ENCODE results near the gene HDAC2.

Gene HDAC2

DNA sequence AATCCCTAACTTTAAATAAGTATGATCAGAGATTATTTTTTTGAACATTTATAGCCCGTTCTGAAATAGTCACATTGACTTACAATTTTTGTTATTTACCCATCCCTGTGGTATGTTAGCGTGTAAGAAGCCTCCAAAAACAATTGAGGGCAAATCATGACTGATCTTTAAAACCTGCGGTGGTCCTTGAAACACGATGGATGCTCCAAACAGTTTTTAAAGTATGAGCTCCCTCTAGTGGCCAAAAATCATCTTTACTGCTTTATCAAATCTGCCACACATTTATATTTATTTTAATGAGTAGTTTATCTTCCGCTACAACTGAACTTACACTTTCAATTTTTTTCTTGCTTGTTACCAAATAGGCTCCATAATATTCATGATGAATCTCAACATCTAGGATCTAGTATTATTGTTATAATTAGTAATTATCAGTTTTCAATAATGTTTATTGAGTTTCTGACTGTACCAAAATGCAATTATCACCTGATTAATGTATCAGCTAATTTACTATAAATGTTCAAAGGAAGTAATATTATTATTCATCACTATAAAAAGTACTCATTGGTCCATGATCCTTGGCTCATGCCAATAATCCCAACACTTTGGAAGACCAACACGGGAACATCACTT lies 61.6 kb downstream of the HDAC2 start:
- peak; percentile 69 for DNase-seq (ENCODE audit: low spot score)

DNA sequence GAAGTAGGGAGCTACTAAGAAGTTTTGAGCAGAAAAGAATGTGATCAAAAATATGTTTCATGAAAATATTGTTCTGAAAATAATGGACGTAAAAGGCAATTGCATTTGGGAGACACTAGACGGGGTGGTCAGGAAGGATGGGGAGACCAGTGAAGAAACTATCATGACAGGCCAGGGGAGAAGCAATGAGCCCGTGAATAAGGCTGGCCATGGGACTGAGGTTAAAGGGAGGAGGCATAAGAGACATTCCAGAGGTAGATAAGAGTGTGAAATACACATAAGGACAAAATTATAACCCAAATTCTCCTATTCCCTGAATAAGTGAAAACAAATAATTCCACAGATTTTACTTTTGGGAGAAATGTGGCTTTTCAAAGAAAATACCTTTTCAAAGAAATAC lies 62.1 kb downstream of the HDAC2 start:
- DNase-seq (ENCODE audit: low spot score): peak; percentile 34

- no peak for DNase-seq (ENCODE audit: low spot score)
Measured at GRCh38 chr6:113907102-113907815, 63.7 kb downstream of the HDAC2 start.

DNA sequence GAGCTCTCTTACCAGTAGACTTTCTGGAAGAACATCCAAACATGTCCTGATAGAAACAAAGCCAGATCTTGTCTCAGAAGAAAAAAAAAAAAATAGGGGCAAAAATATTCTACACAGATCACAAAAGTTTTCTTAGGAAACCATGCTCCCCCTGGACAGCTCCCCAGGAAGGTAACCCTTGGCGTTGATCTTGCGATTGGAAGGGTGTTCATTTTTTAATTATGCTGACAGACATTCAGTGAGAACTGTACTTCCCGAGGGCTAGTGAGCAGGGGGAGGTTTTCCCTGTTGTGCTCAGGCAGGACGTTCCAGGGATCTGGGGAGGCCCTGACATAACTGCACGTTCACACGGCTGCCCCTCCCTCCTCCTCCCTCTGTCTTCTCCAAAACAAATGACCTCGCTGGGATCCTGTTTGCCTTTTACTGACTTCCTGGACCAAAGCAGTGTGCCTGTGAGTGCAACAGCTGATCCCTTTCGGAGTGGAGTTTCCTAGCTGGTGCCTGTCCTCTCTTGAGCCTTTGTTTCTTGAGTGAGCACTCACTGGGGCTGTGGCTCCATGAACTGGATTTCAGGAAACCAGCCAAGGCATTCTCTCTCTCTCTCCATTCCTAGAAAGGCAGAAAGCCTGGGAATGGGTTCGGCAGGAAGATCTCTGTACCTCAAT lies 67.2 kb downstream of the HDAC2 start:
- DNase-seq (ENCODE audit: low spot score): peak; percentile 64

- DNase-seq (ENCODE audit: low spot score): peak; percentile 41
Measured at GRCh38 chr6:113901482-113901881, 69.5 kb downstream of the HDAC2 start.

DNA sequence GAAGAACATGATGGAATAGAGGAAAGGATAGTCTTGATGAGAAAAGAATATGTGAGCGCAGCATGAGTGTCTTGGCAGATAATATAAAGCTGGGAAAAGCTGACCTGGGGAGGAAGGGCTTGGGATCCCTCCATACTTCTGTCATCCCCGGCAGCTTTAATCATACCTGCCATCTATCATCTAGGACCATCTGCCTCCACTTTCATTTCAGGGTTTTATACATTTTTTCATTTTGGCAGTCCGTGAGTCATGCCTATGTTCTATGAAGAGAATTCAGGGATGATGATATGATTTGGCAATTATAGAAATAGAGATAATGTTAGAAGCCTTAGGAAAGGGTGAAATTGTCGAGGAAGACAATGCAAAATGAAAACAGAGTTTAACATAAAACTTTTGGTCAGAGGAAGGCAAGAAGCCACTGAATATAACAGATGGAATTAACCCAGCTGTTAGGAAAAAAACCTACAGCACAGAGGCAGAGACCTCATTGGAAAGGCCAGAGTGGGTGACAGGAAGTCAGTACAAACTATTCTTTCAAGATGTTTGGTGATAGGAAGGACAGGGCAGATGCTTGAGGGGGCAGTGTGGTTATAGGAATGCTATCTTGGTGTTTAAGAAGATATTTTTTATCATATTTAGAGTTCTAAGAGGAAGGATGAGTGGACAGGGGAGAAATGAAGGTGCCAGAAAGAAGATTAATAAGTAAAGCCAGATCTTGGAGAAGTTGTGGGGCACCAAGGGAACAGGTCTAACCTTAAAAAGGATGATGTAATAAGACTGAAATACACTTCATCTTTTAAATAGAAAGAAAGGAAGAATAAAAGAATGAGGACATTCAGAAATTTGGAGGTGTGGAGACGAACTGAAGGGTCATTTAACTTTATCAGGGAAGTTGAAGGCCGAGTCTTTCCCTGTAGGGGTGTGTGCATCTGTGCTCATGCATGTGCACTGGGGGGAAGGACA lies 76.0 kb downstream of the HDAC2 start:
- no peak for DNase-seq (ENCODE audit: low spot score)

DNA sequence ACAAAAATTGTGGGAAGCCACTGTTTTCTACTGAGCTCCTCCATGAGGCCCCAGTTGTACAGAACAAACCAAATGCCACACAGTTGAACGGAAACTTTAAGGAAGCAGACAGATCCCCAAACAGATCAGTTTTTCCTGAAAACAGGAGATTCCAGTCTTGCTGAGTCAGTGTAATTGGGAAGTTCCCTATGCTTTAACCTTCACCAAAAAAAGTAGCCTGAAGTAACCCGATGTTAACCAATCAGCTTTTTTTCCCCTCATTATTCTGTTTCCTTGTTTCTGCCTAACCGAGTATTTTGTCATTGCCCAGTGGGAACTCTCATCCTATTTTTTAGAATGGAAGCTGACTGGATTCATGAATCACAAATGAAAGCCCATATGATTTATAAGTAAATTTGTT lies 77.1 kb downstream of the HDAC2 start:
- DNase-seq (ENCODE audit: low spot score): no peak

GRCh38 chr6:113893451-113893850 lies 77.5 kb downstream of the HDAC2 start:
- DNase-seq (ENCODE audit: low spot score): no peak

DNA sequence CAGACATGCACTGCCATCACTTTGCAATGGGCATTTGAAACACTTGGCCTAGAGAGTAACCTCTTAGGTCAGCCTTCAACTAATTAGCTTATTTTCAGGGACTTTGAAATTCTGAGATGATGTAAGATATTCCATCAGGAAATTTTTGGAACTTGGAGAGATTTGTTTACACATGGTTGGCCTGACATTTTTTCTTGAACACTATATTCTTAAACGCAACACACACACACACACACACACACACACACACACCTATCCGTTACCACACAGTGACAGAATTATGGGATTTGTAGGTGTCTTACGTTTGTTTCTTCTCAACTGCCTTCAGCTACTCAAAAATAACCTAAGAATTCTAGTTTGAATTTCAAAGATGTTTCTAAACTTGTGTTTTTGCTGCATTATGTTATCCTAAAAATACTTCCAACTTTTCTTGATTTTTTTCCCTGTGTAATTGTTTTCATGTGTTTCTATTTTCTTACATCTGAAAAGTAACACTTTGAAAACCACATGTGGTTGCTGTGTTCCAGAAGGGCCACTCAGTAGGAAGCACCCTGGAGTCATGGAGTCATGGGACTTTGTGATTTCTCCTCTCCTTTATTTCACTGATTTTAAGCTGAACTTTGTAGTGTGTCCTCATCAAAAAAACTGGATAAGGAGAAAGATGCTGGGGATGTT lies 81.9 kb downstream of the HDAC2 start:
- DNase-seq (ENCODE audit: low spot score): no peak

- DNase-seq (ENCODE audit: low spot score): no peak
Measured at GRCh38 chr6:113888493-113888892, 82.5 kb downstream of the HDAC2 start.

DNA sequence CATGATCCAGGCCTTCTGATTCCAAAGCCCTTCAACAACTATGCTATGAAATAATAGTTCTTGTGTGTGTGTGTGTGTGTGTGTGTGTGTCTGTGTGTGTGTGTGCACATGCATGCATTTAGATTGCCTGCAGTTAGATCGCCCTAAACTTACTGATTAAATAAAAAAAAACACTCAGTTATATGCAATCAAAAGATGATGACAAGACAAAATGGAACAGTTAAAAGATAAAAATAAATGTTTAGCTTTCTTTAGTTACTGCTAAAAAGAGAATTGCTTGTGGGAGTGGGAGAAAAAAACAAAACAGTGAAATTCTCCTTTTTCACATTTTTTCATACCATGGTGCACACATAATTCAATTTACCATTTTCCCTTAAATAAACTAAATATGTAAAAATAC lies 84.4 kb downstream of the HDAC2 start:
- DNase-seq (ENCODE audit: low spot score): no peak

DNA sequence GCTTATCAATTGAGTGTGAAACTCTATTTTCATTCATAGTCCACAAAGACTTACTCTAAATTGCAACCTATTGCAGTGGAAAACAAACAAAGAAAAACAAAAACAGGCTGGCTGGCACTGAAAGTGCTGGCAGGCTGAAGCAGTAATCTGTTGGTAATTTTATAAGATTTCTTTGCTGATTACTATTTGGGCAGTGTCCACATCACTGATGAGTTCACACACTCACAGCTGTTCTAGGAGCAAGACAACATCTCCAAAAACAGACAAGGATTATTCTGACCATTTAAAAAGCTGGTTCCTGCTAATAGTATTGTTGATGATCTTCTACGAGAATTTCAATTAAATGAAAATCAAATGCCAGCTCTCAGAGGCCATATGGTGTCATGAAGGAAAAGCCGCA lies 86.9 kb downstream of the HDAC2 start:
- DNase-seq (ENCODE audit: low spot score): no peak
